Sigmoid colon (tissue), 4 donors: ENCODE data around the gene LPO.

ENCODE experiments used
- EP300 ChIP-seq, 4 donors: sonication (generic); formaldehyde crosslinking; IDR thresholded peaks; one replicate each; pipeline ENCODE4 v1.6.1; 2017; ENCODE audit warnings: antibody characterized with exemption in 4 of 4
- POLR2A ChIP-seq, 2 donors: fragments of 450-650 bp; IDR thresholded peaks; one replicate each; pipeline ENCODE4 v1.6.1; 2016; ENCODE audit warnings: antibody characterized with exemption in 2 of 2, mild to moderate bottlenecking in 2 of 2, moderate library complexity in 2 of 2

DNA sequence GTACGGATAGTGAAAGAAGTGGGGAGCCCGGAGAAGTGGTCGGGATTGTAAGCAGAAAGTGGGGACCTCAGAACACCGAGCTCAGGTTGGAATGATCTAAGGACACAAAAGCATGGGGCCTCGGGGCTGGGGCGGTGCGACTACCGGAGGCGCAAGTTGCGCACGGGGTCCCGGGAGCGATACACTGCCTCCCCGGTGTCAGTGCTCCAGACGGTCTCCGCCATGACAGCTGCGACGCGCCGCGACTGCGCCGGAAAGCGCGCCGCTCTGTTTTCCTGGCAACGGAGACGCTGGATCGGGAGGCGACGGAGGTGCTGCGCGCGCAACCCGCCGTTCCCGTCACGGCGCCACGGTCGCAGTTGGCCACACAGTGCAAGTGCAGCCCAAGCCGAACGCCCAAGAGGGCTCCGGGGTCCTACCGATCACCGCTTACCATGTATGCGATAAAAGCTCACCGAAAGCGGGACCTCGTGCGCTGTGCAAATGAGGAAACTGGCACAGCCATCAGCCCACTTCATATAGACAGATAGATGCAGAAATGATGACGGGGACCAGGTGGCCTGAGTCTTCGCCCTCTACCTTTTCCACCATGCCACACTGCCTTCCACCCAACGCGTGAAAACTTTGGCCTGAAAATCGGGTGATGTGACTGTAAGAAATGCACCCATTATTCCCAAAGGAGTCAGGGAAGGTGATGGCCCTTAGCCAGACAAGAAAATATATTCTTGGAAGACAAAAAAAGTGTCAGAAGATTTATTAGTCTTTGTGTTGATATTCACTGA is 19.2 kb upstream of the LPO start, which contains the start of gene MKS1:
- peak in 1 of 2 donors; percentile 17 for TF ChIP-seq POLR2A (IDR thresholded peaks at IDR 0.05)
- TF ChIP-seq EP300 (IDR thresholded peaks at IDR 0.05) = no peak
